Type B pancreatic cell (in vitro differentiated cells): ENCODE data around the gene MOGAT3. TPM values are rescaled to one million over a fixed set of nuclear protein-coding genes. Genes with fewer than 3 reads are reported as not detected.

ENCODE experiments used
- DNase-seq: peaks from one replicate; pipeline ENCODE4 v3.0.0; 2021; ENCODE audit warnings: mixed read lengths; ENCODE audit not compliant: unreplicated experiment; ENCODE audit errors: extremely low spot score
- H3K27ac Mint-ChIP-seq: 2 replicates; pipeline ENCODE4 v1.8.0; 2021; ENCODE audit warnings: mild to moderate bottlenecking, mixed read lengths
- H3K27me3 Mint-ChIP-seq: 2 replicates; pipeline ENCODE4 v1.8.0; 2021; ENCODE audit warnings: mixed read lengths
- H3K36me3 Mint-ChIP-seq: 2 replicates; pipeline ENCODE4 v1.8.0; 2021; ENCODE audit warnings: mixed read lengths
- H3K4me1 Mint-ChIP-seq: one replicate; pipeline ENCODE4 v1.8.0; 2021; ENCODE audit warnings: mixed read lengths; ENCODE audit not compliant: unreplicated experiment
- H3K4me3 Mint-ChIP-seq: 2 replicates; pipeline ENCODE4 v1.8.0; 2021; ENCODE audit warnings: mild to moderate bottlenecking, mixed read lengths
- H3K9me3 Mint-ChIP-seq: 2 replicates; pipeline ENCODE4 v1.8.0; 2021; ENCODE audit warnings: mixed read lengths
- total RNA-seq: library from RNA; stranded (reverse); gene quantifications from 2 replicates; pipeline ENCODE4 v1.2.1, GENCODE V29; 2021; ENCODE audit warnings: low replicate concordance
- TF ChIP-seq, protein P1 (sequence below): fragments of 200-600 bp; sonication (generic); conservative IDR thresholded peaks from 2 replicates; pipeline ENCODE4 v1.5.0; 2021; ENCODE audit warnings: antibody characterized with exemption, mild to moderate bottlenecking

The MOGAT3 gene
- total RNA-seq, 1 donor from 2014 or later: 0.94 TPM

DNA sequence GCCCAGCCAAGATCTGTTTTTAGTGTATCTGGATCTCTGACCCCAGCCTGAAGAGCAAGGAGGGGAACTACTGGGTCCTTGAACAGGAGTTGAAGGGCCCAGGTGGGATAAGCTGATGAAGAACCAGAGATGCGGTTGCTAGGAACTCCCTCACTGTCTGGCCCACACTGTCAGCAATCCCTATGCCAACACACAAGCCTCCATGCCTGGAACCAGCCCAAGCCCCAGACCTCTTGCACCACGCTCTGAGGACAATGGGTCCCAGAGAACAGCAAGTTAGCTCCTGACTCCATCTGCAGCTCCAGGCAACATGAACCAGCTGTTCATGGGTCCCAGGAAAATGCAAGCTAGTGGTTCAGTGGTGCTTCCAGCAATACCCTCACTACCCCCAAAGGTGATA is 23.2 kb downstream of the MOGAT3 start:
- H3K36me3 Mint-ChIP-seq: no peaks in the 10 kb centered on the region
- DNase-seq: no peak
- H3K27me3 Mint-ChIP-seq: peaks cover 89% of the 10 kb centered on the region
- TF ChIP-seq, protein P1, sequence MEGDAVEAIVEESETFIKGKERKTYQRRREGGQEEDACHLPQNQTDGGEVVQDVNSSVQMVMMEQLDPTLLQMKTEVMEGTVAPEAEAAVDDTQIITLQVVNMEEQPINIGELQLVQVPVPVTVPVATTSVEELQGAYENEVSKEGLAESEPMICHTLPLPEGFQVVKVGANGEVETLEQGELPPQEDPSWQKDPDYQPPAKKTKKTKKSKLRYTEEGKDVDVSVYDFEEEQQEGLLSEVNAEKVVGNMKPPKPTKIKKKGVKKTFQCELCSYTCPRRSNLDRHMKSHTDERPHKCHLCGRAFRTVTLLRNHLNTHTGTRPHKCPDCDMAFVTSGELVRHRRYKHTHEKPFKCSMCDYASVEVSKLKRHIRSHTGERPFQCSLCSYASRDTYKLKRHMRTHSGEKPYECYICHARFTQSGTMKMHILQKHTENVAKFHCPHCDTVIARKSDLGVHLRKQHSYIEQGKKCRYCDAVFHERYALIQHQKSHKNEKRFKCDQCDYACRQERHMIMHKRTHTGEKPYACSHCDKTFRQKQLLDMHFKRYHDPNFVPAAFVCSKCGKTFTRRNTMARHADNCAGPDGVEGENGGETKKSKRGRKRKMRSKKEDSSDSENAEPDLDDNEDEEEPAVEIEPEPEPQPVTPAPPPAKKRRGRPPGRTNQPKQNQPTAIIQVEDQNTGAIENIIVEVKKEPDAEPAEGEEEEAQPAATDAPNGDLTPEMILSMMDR: no peak
- H3K27ac Mint-ChIP-seq: no peak overlapping the region
- peaks cover 11% of the 10 kb centered on the region for H3K4me1 Mint-ChIP-seq
- no peak overlapping the region for H3K4me3 Mint-ChIP-seq
- H3K9me3 Mint-ChIP-seq: peaks cover 6% of the 10 kb centered on the region

DNA sequence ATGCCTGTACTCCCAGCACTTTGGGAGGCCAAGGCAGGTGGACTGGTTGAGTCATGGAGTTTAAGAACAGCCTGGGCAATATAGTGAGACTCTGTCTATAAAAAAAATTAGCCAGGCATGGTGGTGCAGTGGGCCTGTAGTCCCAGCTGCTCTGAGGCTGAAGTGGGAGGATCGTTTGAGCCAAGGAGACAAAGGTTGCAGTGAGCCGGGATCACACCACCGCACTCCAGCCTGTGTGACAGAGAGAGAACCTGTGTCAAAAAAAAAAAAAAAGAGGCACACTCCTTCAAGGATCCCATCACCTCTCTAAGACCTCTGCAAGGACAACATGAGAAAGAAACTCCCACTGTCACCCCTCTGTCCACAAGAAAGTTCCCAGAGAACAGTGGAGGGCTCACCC is 25.2 kb downstream of the MOGAT3 start:
- no peak overlapping the region for H3K4me3 Mint-ChIP-seq
- DNase-seq: no peak
- no peak overlapping the region for H3K27ac Mint-ChIP-seq
- H3K36me3 Mint-ChIP-seq: no peaks in the 10 kb centered on the region
- peaks cover 10% of the 10 kb centered on the region for H3K4me1 Mint-ChIP-seq
- H3K27me3 Mint-ChIP-seq: peaks cover 90% of the 10 kb centered on the region
- TF ChIP-seq, protein P1: no peak
- no peaks in the 10 kb centered on the region for H3K9me3 Mint-ChIP-seq

DNA sequence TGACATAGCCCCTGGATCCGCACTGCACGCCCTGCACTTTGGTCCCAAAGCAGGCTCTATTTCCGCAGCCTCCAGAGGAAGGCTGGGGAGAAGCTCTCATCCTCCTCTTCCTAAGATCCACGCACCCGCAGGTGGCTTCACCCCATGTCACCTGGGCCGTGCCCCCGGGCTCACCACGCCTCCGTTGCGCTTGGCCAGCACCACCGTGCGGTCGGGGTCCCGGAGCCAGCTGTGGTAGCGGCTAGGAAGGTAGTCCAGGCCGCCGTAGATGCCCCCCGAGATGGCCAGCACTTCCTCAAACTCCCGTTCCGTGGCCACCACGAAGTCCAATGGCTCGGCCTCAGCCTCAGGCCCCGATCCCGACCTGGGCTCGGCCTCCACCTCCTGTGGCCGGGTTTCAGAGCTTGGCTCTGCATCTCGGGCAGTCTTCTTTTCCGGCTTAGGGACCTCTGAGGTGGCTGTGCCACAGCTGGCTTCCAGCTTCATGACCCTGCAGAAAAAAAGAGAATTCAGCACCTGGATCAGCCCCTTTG is 26.4 kb downstream of the MOGAT3 start:
- Mint-ChIP-seq H3K27me3 (peaks cover 95% of the 10 kb centered on the region), H3K27ac (no peak overlapping the region), H3K9me3 (no peaks in the 10 kb centered on the region), H3K36me3 (no peaks in the 10 kb centered on the region), H3K4me1 (peaks cover 15% of the 10 kb centered on the region), H3K4me3 (no peak overlapping the region)
- no peak for DNase-seq
- TF ChIP-seq, protein P1: no peak

DNA sequence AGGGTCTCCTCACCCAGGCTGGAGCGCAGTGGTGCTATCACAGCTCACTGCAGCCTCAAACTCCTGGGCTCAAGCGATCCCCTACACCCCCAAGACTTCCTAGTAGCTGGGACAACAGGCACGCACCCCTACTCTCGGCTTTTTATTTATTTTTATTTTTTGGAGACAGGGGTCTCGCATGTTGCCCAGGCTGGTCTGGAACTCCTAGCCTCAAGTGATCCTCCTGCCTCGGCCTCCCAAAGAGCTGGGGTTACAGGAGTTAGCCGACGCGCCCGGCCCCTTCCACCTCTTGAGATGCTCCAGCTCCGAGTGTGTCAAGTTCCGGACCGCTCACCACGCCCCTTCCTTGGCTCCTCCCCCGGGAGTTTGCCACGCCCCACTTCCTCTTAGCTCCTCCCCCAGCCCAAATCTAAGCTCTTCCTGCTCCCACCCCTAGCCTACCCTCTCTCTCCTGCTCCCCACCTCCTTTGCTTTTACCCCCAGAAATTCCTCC is 27.0 kb downstream of the MOGAT3 start:
- H3K9me3 Mint-ChIP-seq: no peaks in the 10 kb centered on the region
- H3K27ac Mint-ChIP-seq: no peak overlapping the region
- TF ChIP-seq, protein P1: no peak
- H3K4me1 Mint-ChIP-seq: peaks cover 12% of the 10 kb centered on the region
- H3K27me3 Mint-ChIP-seq: peaks cover 95% of the 10 kb centered on the region
- no peaks in the 10 kb centered on the region for H3K36me3 Mint-ChIP-seq
- H3K4me3 Mint-ChIP-seq: no peak overlapping the region
- DNase-seq: no peak

DNA sequence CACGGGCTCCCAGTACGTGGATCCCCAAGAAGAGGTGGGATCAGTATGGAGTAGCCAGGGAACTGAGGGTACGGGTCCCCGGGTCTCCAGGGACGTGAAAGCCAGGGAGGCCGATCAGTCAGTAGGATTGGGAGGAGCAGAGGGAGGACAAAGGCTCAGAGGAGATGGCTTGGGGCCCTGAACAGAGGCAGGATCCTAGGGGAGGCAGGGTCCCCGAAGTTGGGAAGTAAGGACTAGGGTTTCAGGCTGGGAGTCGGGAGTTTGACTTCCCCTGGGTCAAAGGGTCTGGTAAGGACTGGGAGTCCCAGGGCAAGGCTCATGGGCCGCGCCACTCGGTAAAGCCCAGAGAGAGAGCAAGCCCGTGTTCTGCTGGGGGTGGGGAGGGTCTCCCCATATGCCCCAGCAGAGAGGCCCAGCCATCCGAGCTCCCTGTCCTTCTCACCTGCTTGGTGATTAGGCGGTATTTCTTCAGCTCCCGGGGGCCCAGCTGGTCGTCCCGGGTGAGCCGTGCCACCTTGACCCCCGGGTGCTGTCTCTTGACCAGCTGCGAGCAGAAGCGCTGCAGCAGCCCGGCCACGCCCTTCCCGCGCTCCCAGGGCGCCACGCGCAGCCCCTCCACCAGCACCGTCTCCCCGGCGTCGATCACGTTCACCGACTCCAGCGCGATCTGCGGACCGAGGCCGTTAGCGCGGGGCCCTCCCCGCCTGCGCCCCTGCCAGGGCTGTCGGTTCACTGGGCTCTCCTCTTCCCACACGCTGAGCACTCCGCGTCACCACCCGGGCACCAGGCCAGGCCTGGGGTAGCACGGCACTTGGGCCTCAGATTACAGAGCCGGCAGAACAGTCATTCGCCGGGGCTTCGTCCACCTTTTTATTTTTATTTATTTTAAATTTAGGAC is 27.7 kb downstream of the MOGAT3 start:
- peaks cover 18% of the 10 kb centered on the region for H3K4me1 Mint-ChIP-seq
- peaks cover 95% of the 10 kb centered on the region for H3K27me3 Mint-ChIP-seq
- peak overlapping the region; percentile 54 for H3K4me3 Mint-ChIP-seq
- H3K36me3 Mint-ChIP-seq: no peaks in the 10 kb centered on the region
- TF ChIP-seq, protein P1: no peak
- no peak overlapping the region for H3K27ac Mint-ChIP-seq
- H3K9me3 Mint-ChIP-seq: no peaks in the 10 kb centered on the region
- no peak for DNase-seq
